Measurements from ENCODE around the gene PKHD1.

PKHD1 gene

GRCh38 chr6:52081237-52081636 is 6.2 kb downstream of the PKHD1 start:
- TF ChIP-seq, protein P1, sequence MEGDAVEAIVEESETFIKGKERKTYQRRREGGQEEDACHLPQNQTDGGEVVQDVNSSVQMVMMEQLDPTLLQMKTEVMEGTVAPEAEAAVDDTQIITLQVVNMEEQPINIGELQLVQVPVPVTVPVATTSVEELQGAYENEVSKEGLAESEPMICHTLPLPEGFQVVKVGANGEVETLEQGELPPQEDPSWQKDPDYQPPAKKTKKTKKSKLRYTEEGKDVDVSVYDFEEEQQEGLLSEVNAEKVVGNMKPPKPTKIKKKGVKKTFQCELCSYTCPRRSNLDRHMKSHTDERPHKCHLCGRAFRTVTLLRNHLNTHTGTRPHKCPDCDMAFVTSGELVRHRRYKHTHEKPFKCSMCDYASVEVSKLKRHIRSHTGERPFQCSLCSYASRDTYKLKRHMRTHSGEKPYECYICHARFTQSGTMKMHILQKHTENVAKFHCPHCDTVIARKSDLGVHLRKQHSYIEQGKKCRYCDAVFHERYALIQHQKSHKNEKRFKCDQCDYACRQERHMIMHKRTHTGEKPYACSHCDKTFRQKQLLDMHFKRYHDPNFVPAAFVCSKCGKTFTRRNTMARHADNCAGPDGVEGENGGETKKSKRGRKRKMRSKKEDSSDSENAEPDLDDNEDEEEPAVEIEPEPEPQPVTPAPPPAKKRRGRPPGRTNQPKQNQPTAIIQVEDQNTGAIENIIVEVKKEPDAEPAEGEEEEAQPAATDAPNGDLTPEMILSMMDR (IDR thresholded peaks at IDR 0.05; ENCODE audit: insufficient read depth, missing control alignments), result no peak
- FAIRE-seq, result no peak
- DNase-seq (ENCODE audit: insufficient read length, low spot score), result no peak

DNA sequence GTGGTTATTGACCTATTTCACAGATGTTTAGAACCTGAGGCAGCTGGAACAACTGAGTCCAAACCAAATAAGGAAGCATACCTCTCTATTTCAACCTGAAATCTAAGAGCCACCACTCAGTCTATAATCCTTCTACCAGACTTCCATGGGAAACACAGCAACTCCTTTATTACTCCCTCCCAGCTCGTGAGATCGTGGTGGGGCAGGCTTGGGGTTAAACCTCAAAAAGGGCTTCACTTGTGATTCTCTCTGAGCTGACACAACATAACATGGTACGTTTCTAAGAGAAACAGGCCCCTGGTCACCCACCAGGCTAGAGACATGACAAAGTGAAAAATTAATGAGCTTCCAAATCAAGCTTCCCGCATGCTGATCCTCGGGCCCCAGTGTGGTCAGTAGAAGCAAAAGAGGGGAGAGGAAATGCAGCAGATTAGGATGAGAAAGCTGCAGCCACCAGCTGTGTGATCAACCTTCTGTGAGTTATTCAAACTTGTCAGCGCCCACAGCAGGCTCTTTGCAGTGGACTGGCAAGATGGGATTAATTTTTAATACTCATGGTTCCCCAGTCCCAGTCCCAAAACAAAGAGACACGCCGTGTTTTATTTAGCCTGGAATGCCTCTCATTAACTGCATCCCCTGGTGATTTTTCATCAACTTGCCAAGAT is 9.3 kb downstream of the PKHD1 start:
- TF ChIP-seq, protein P1 (IDR thresholded peaks at IDR 0.05; ENCODE audit: insufficient read depth, missing control alignments), result no peak
- FAIRE-seq (no peak), DNase-seq (ENCODE audit: insufficient read length, low spot score) (no peak)

- DNase-seq (ENCODE audit: insufficient read length, low spot score) (no peak), FAIRE-seq (no peak)
- TF ChIP-seq, protein P1 (IDR thresholded peaks at IDR 0.05; ENCODE audit: insufficient read depth, missing control alignments), result no peak
Measured at GRCh38 chr6:52077180-52077884, 10.1 kb downstream of the PKHD1 start.

GRCh38 chr6:52076791-52077179 is 10.6 kb downstream of the PKHD1 start:
- no peak for DNase-seq (ENCODE audit: insufficient read length, low spot score)
- FAIRE-seq, result no peak

GRCh38 chr6:52074716-52075115 is 12.7 kb downstream of the PKHD1 start:
- TF ChIP-seq, protein P1 (IDR thresholded peaks at IDR 0.05; ENCODE audit: insufficient read depth, missing control alignments), result no peak
- no peak for FAIRE-seq
- no peak for DNase-seq (ENCODE audit: insufficient read length, low spot score)

More at GRCh38 chr6:52076791-52077179, 10.6 kb downstream of the PKHD1 start:
- TF ChIP-seq, protein P1 (IDR thresholded peaks at IDR 0.05; ENCODE audit: insufficient read depth, missing control alignments), result no peak

DNA sequence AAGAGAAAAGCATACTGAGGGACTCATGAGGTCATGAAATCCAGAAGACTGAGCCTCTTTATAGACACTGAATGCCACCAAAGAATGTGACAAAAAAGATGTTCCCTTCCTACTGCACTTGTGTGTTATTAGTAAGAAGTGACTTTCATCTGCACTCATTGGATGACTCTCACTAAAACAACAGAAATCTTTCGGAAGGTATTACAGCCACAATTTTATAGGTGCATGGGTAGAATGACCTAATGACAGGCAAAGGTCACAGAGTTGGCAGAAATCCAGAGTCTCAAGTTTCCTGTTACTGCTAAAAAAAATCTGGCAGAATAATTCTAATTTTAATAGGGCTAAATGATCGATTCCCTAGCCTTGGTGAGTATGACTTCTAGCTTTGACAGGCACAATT is 13.3 kb downstream of the PKHD1 start:
- TF ChIP-seq, protein P1 (IDR thresholded peaks at IDR 0.05; ENCODE audit: insufficient read depth, missing control alignments), result no peak
- FAIRE-seq, result no peak
- no peak for DNase-seq (ENCODE audit: insufficient read length, low spot score)

GRCh38 chr6:52065621-52066020 is 21.8 kb downstream of the PKHD1 start:
- TF ChIP-seq, protein P1 (IDR thresholded peaks at IDR 0.05; ENCODE audit: insufficient read depth, missing control alignments), result no peak
- no peak for DNase-seq (ENCODE audit: insufficient read length, low spot score)
- FAIRE-seq, result no peak
